ENCODE data around the gene PRELID1. TPM values are rescaled to one million over a fixed set of nuclear protein-coding genes. Genes with fewer than 3 reads are reported as not detected.

PRELID1 gene
- total RNA-seq, 4 donors from 2014 or later: 52.1 to 192 (median 142) TPM

GRCh38 chr5:177311392-177311722 lies 7.8 kb downstream of the PRELID1 start:
- TF ChIP-seq EP300 (IDR thresholded peaks at IDR 0.05; ENCODE audit: low read depth) (no peak), POLR2A (IDR thresholded peaks at IDR 0.05) (no peak), CTCF (IDR thresholded peaks at IDR 0.05) (no peak), POLR2AphosphoS5 (IDR thresholded peaks at IDR 0.05) (no peak)
- peak; percentile 38 for DNase-seq
- Histone ChIP-seq H3K4me3 (peak overlapping the region; percentile 2 to 76 (median 41)), H3K9me3 (no peaks in the 10 kb centered on the region), H3K4me1 (peaks cover 20 to 35% (median 27%) of the 10 kb centered on the region in 4 donors), H3K27me3 (no peaks in the 10 kb centered on the region), H3K27ac (peak overlapping the region; percentile 63 to 70 (median 67)), H3K36me3 (no peaks in the 10 kb centered on the region)
- WGBS, 2 donors (ENCODE audit: low coverage in 1 of 2): 4% methylated on average over 23 of the region's 23 CpGs; no CpG with 5 or more reads in 1 of the 2 donors
- in situ Hi-C loops (cut with MboI; ENCODE audit: low pct_ligation_motif_present in 1 of 4, low pct_unique_long_range_greater_than_20kb in 1 of 4, low sequenced_read_pairs in 3 of 4) (loop anchor here in 1 of 4 donors (25.0 kb wide), 1 partner anchor 151 kb away; the partner anchor contains the start of gene DBN1), intact Hi-C loops (cut with DNase I; ENCODE audit: low total_unique reads) (loop anchor here (10.0 kb wide), 1 partner anchor 143 kb away; no protein-coding TSS in a partner anchor)

- no peak for TF ChIP-seq POLR2A (IDR thresholded peaks at IDR 0.05)
- TF ChIP-seq EP300 (IDR thresholded peaks at IDR 0.05; ENCODE audit: low read depth): no peak
- no peak for TF ChIP-seq CTCF (IDR thresholded peaks at IDR 0.05)
- no peak for TF ChIP-seq POLR2AphosphoS5 (IDR thresholded peaks at IDR 0.05)
- in situ Hi-C loops (cut with MboI; ENCODE audit: low pct_ligation_motif_present in 1 of 4, low pct_unique_long_range_greater_than_20kb in 1 of 4, low sequenced_read_pairs in 3 of 4): loop anchor here in 1 of 4 donors (25.0 kb wide), 1 partner anchor 150 kb away; the partner anchor contains the start of gene DBN1
- H3K36me3 ChIP-seq: no peaks in the 10 kb centered on the region
- DNase-seq: peak; percentile 98
- no peaks in the 10 kb centered on the region for H3K27me3 ChIP-seq
- peak within 1 kb of the TSS; percentile 63 to 70 (median 67) for H3K27ac ChIP-seq
- H3K9me3 ChIP-seq: no peaks in the 10 kb centered on the region
- H3K4me3 ChIP-seq: peak within 1 kb of the TSS; percentile 2 to 76 (median 41)
- WGBS, 2 donors (ENCODE audit: low coverage in 1 of 2): 2% methylated on average over 13 of the region's 78 CpGs; no CpG with 5 or more reads in 1 of the 2 donors
- H3K4me1 ChIP-seq: peaks cover 20 to 35% (median 27%) of the 10 kb centered on the region in 4 donors
- intact Hi-C loops (cut with DNase I; ENCODE audit: low total_unique reads): loop anchor here (10.0 kb wide), 1 partner anchor 143 kb away; no protein-coding TSS in a partner anchor
Observed at GRCh38 chr5:177311723-177312648, 8.4 kb downstream of the PRELID1 start, which contains the start of gene MXD3. TSS of gene MXD3 (minus strand) at chr5:177311898. CDS start at chr5:177311830, 68 bp downstream.

- H3K27ac ChIP-seq: peak overlapping the region in 3 of 4 donors; percentile 30 to 43 (median 39)
- peaks cover 20 to 35% (median 27%) of the 10 kb centered on the region in 4 donors for H3K4me1 ChIP-seq
- H3K9me3 ChIP-seq: no peaks in the 10 kb centered on the region
- TF ChIP-seq POLR2AphosphoS5 (IDR thresholded peaks at IDR 0.05): no peak
- TF ChIP-seq EP300 (IDR thresholded peaks at IDR 0.05; ENCODE audit: low read depth): no peak
- TF ChIP-seq CTCF (IDR thresholded peaks at IDR 0.05): no peak
- no peak for TF ChIP-seq POLR2A (IDR thresholded peaks at IDR 0.05)
- no peaks in the 10 kb centered on the region for H3K36me3 ChIP-seq
- WGBS, 2 donors (ENCODE audit: low coverage in 1 of 2): 5 to 9% methylated on average over 4 to 18 of the region's 19 CpGs
- no peaks in the 10 kb centered on the region for H3K27me3 ChIP-seq
- intact Hi-C loops (cut with DNase I; ENCODE audit: low total_unique reads): loop anchor here (10.0 kb wide), 1 partner anchor 142 kb away; no protein-coding TSS in a partner anchor
- H3K4me3 ChIP-seq: peak overlapping the region in 1 of 4 donors; percentile 76
- DNase-seq: peak; percentile 54
- in situ Hi-C loops (cut with MboI; ENCODE audit: low pct_ligation_motif_present in 1 of 4, low pct_unique_long_range_greater_than_20kb in 1 of 4, low sequenced_read_pairs in 3 of 4): loop anchor here in 1 of 4 donors (25.0 kb wide), 1 partner anchor 150 kb away; the partner anchor contains the start of gene DBN1
Observed at GRCh38 chr5:177312649-177313181, 9.1 kb downstream of the PRELID1 start.

Measured in transverse colon (tissue), 4 donors.